ENCODE measurements around the gene SLC25A26. TPM values are rescaled to one million over a fixed set of nuclear protein-coding genes. Genes with fewer than 3 reads are reported as not detected.

The SLC25A26 gene
- total RNA-seq, 1 donor from 2014 or later = 18.9 TPM

GRCh38 chr3:66261355-66261754 is 40.6 kb downstream of the SLC25A26 start:
- no peak for TF ChIP-seq CTCF (IDR thresholded peaks at IDR 0.05; ENCODE audit: unreplicated experiment)
- Mint-ChIP-seq H3K27ac (ENCODE audit: unreplicated experiment) (no peak overlapping the region), H3K4me1 (ENCODE audit: unreplicated experiment) (peaks cover 14% of the 10 kb centered on the region), H3K4me3 (ENCODE audit: unreplicated experiment) (no peak overlapping the region), H3K27me3 (ENCODE audit: unreplicated experiment) (peaks cover 5% of the 10 kb centered on the region), H3K36me3 (ENCODE audit: low read depth, unreplicated experiment) (peaks cover 3% of the 10 kb centered on the region), H3K9me3 (ENCODE audit: unreplicated experiment) (no peaks in the 10 kb centered on the region)
- no peak for DNase-seq (ENCODE audit: low spot score)

GRCh38 chr3:66265649-66266048 is 44.8 kb downstream of the SLC25A26 start:
- H3K36me3 Mint-ChIP-seq (ENCODE audit: low read depth, unreplicated experiment) = peaks cover 3% of the 10 kb centered on the region
- no peak overlapping the region for H3K4me3 Mint-ChIP-seq (ENCODE audit: unreplicated experiment)
- H3K27me3 Mint-ChIP-seq (ENCODE audit: unreplicated experiment) = peaks cover 1% of the 10 kb centered on the region
- H3K4me1 Mint-ChIP-seq (ENCODE audit: unreplicated experiment) = no peaks in the 10 kb centered on the region
- H3K9me3 Mint-ChIP-seq (ENCODE audit: unreplicated experiment) = no peaks in the 10 kb centered on the region
- no peak overlapping the region for H3K27ac Mint-ChIP-seq (ENCODE audit: unreplicated experiment)
- TF ChIP-seq CTCF (IDR thresholded peaks at IDR 0.05; ENCODE audit: unreplicated experiment) = no peak
- DNase-seq (ENCODE audit: low spot score) = no peak

- Mint-ChIP-seq H3K27ac (ENCODE audit: unreplicated experiment) (no peak overlapping the region), H3K4me1 (ENCODE audit: unreplicated experiment) (no peaks in the 10 kb centered on the region), H3K9me3 (ENCODE audit: unreplicated experiment) (no peaks in the 10 kb centered on the region), H3K4me3 (ENCODE audit: unreplicated experiment) (no peak overlapping the region), H3K36me3 (ENCODE audit: low read depth, unreplicated experiment) (peaks cover 3% of the 10 kb centered on the region), H3K27me3 (ENCODE audit: unreplicated experiment) (peaks cover 1% of the 10 kb centered on the region)
- no peak for TF ChIP-seq CTCF (IDR thresholded peaks at IDR 0.05; ENCODE audit: unreplicated experiment)
- no peak for DNase-seq (ENCODE audit: low spot score)
These were observed 45.8 kb downstream of the SLC25A26 start for GRCh38 chr3:66266551-66266950.

- no peak for TF ChIP-seq CTCF (IDR thresholded peaks at IDR 0.05; ENCODE audit: unreplicated experiment)
- peaks cover 1% of the 10 kb centered on the region for H3K27me3 Mint-ChIP-seq (ENCODE audit: unreplicated experiment)
- no peak overlapping the region for H3K27ac Mint-ChIP-seq (ENCODE audit: unreplicated experiment)
- H3K4me1 Mint-ChIP-seq (ENCODE audit: unreplicated experiment) = no peaks in the 10 kb centered on the region
- H3K9me3 Mint-ChIP-seq (ENCODE audit: unreplicated experiment) = no peaks in the 10 kb centered on the region
- no peak for DNase-seq (ENCODE audit: low spot score)
- no peak overlapping the region for H3K4me3 Mint-ChIP-seq (ENCODE audit: unreplicated experiment)
- H3K36me3 Mint-ChIP-seq (ENCODE audit: low read depth, unreplicated experiment) = peaks cover 3% of the 10 kb centered on the region
These were observed 46.2 kb downstream of the SLC25A26 start for GRCh38 chr3:66267031-66267430.

GRCh38 chr3:66267906-66268305 is 47.1 kb downstream of the SLC25A26 start:
- TF ChIP-seq CTCF (IDR thresholded peaks at IDR 0.05; ENCODE audit: unreplicated experiment) = no peak
- H3K36me3 Mint-ChIP-seq (ENCODE audit: low read depth, unreplicated experiment) = peaks cover 3% of the 10 kb centered on the region
- H3K9me3 Mint-ChIP-seq (ENCODE audit: unreplicated experiment) = no peaks in the 10 kb centered on the region
- H3K27me3 Mint-ChIP-seq (ENCODE audit: unreplicated experiment) = peaks cover 1% of the 10 kb centered on the region
- no peak overlapping the region for H3K27ac Mint-ChIP-seq (ENCODE audit: unreplicated experiment)
- H3K4me3 Mint-ChIP-seq (ENCODE audit: unreplicated experiment) = no peak overlapping the region
- no peaks in the 10 kb centered on the region for H3K4me1 Mint-ChIP-seq (ENCODE audit: unreplicated experiment)
- DNase-seq (ENCODE audit: low spot score) = no peak

Data from endothelial cell (in vitro differentiated cells).